ENCODE results near the gene B3GNT9.

DNA sequence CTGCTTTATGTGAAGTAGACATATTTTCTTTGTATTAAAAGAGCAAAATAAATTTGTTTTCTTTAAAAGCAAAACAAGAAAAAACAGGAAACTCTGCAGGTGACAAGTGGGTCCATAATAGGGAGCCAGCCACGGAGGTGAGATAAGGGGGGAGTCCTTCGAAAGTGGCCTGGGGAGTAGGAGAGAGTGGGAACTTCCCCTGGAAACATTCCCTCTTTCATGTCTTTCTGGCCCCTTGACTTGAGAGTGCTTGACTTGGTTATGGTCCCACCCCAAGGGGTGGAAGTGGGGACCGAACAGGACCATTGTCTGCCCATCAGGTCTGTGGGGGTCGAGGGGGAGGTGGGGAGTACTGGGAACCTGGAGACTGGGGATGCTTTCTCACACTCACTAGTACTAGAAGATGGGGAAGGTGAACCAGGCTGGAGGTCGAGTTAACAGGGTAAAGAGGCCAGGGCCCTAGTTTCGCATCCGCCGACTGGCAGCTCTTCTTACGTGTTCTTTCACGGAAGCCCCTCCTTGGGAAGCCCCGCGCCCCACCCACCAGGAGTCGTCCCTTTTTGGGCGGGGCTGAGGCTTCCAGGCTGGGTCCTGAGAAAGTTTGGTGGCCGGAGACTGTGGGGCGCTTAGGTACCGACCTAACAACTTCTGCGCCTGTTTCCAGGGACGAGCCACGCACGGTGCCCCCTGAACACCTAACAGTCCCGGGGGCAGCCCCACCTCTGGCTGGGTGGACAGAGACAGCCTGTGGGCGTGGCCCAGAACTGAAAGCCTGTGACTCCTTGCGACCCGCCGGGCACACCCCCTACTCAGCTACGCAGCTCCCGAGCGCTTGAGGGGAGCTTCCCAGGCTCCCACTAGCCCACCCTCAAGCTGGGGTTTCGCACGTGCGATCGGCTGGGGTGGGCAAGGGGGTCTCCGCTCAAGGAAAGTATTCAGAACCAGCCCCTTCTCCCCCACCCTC lies 8.1 kb upstream of the B3GNT9 start:
- no peak for TF ChIP-seq CTCF (IDR thresholded peaks at IDR 0.05)
- no peak for TF ChIP-seq POLR2A (IDR thresholded peaks at IDR 0.05)

All from heart left ventricle (tissue), 13 donors.